Peyer's patch (tissue), 4 donors: ENCODE results near the gene NELFB. TPM values are rescaled to one million over a fixed set of nuclear protein-coding genes. Genes with fewer than 3 reads are reported as not detected.
A peak's percentile ranks its signal among the peaks of the same experiment; 100 is the strongest.
"Not testable (repeated sequence)": the region's sequence is repeated elsewhere in the genome, so short reads cannot be mapped to it uniquely, and the experiment has no call there.

Experiments
- DNase-seq, 3 donors: peaks; one replicate each; pipeline ENCODE4 v3.0.0-alpha.2; 2017 to 2019
- H3K27ac ChIP-seq, 4 donors: fragments of 200-600 bp; sonication (generic); one replicate each; pipeline ENCODE4 v1.5.1; 2016 to 2019
- H3K27me3 ChIP-seq, 2 donors: fragments of 200-600 bp; sonication (generic); one replicate each; pipeline ENCODE4 v1.5.1; 2019
- H3K36me3 ChIP-seq, 3 donors: fragments of 200-600 bp; sonication (generic); one replicate each; pipeline ENCODE4 v1.5.1; 2016 to 2019
- H3K4me1 ChIP-seq, 4 donors: fragments of 200-600 bp; sonication (generic); one replicate each; pipeline ENCODE4 v1.5.1; 2016 to 2019
- H3K4me3 ChIP-seq, 4 donors: fragments of 200-600 bp; sonication (generic); 1 replicate in 3 of 4; 2 replicates in 1 of 4; pipeline ENCODE4 v1.5.1; 2016 to 2019; ENCODE audit warnings: mild to moderate bottlenecking in 1 of 4
- H3K9me3 ChIP-seq, 4 donors: fragments of 200-600 bp; sonication (generic); one replicate each; pipeline ENCODE4 v1.5.1; 2016 to 2019; ENCODE audit warnings: mild to moderate bottlenecking in 1 of 4
- CTCF ChIP-seq, 6 experiments: fragments of 450-650 bp in 4 of 6; fragments of 200-600 bp in 2 of 6; sonication (generic) in 1 of 6; IDR thresholded peaks; one replicate each; pipeline ENCODE4 v1.5.1; 2017 to 2019; ENCODE audit warnings: antibody characterized with exemption in 6 of 6, mild to moderate bottlenecking in 3 of 6, moderate library complexity in 1 of 6
- POLR2A ChIP-seq, 2 donors: fragments of 450-650 bp; IDR thresholded peaks; one replicate each; pipeline ENCODE4 v1.5.1; 2017; ENCODE audit warnings: antibody characterized with exemption in 2 of 2, mild to moderate bottlenecking in 2 of 2, moderate library complexity in 2 of 2
- total RNA-seq, 4 donors: library from RNA; depleted of rRNA; stranded (reverse); fragments of >200 nt; gene quantifications; one replicate each; pipeline ENCODE4 v1.1.0, GENCODE V29; 2016

NELFB gene
- total RNA-seq, 4 donors from 2014 or later, result 47.4 to 57.8 (median 50.2) TPM

GRCh38 chr9:137253717-137254623 lies 1.2 kb upstream of the NELFB start:
- peak overlapping the region; percentile 81 to 96 (median 90) for H3K27ac ChIP-seq
- H3K36me3 ChIP-seq, result peaks cover 0 to 18% (median 0%) of the 10 kb centered on the region in 3 donors
- peak in 1 of 3 donors; percentile 70 for DNase-seq
- peaks cover 4 to 30% (median 12%) of the 10 kb centered on the region in 4 donors for H3K4me1 ChIP-seq
- TF ChIP-seq CTCF (IDR thresholded peaks at IDR 0.05) (no peak), POLR2A (IDR thresholded peaks at IDR 0.05) (peak in 1 of 2 donors; percentile 41)
- peak overlapping the region; percentile 96 to 100 (median 100) for H3K4me3 ChIP-seq
- no peaks in the 10 kb centered on the region for H3K27me3 ChIP-seq
- no peaks in the 10 kb centered on the region for H3K9me3 ChIP-seq

GRCh38 chr9:137255448-137256114 lies 454 bp downstream of the NELFB start:
- H3K36me3 ChIP-seq, result peaks cover 0 to 24% (median 0%) of the 10 kb centered on the region in 3 donors
- TF ChIP-seq POLR2A (IDR thresholded peaks at IDR 0.05) (no peak), CTCF (IDR thresholded peaks at IDR 0.05) (no peak)
- no peaks in the 10 kb centered on the region for H3K27me3 ChIP-seq
- DNase-seq, result peak in 1 of 3 donors; percentile 39
- no peaks in the 10 kb centered on the region for H3K9me3 ChIP-seq
- peak overlapping the region; percentile 96 to 100 (median 100) for H3K4me3 ChIP-seq
- H3K4me1 ChIP-seq, result peaks cover 4 to 30% (median 12%) of the 10 kb centered on the region in 4 donors
- H3K27ac ChIP-seq, result peak overlapping the region; percentile 81 to 96 (median 90)

GRCh38 chr9:137256362-137256761 lies 1.2 kb downstream of the NELFB start:
- Histone ChIP-seq H3K4me1 (peaks cover 4 to 30% (median 12%) of the 10 kb centered on the region in 4 donors), H3K27ac (no peak overlapping the region), H3K9me3 (no peaks in the 10 kb centered on the region), H3K27me3 (no peaks in the 10 kb centered on the region), H3K4me3 (peak overlapping the region in 3 of 4 donors; percentile 100), H3K36me3 (peaks cover 0 to 24% (median 0%) of the 10 kb centered on the region in 3 donors)
- TF ChIP-seq POLR2A (IDR thresholded peaks at IDR 0.05) (no peak), CTCF (IDR thresholded peaks at IDR 0.05) (no peak)
- DNase-seq, result no peak

GRCh38 chr9:137256856-137257255 lies 1.7 kb downstream of the NELFB start:
- peaks cover 4 to 30% (median 12%) of the 10 kb centered on the region in 4 donors for H3K4me1 ChIP-seq
- H3K4me3 ChIP-seq, result no peak overlapping the region
- TF ChIP-seq CTCF (IDR thresholded peaks at IDR 0.05), result no peak
- no peak for TF ChIP-seq POLR2A (IDR thresholded peaks at IDR 0.05)

GRCh38 chr9:137262173-137262908 lies 7.2 kb downstream of the NELFB start:
- H3K27me3 ChIP-seq, H3K9me3 ChIP-seq, H3K4me1 ChIP-seq, H3K4me3 ChIP-seq, H3K27ac ChIP-seq, DNase-seq: not testable (repeated sequence)
- H3K36me3 ChIP-seq, result peaks cover 0 to 56% (median 0%) of the 10 kb centered on the region in 3 donors
- peak in 5 of 6 experiments; percentile 16 to 51 (median 47) for TF ChIP-seq CTCF (IDR thresholded peaks at IDR 0.05)

More at GRCh38 chr9:137256856-137257255, 1.7 kb downstream of the NELFB start:
- no peak overlapping the region for H3K27ac ChIP-seq
- H3K27me3 ChIP-seq, result no peaks in the 10 kb centered on the region
- peaks cover 0 to 24% (median 0%) of the 10 kb centered on the region in 3 donors for H3K36me3 ChIP-seq
- no peak for DNase-seq
- no peaks in the 10 kb centered on the region for H3K9me3 ChIP-seq
